ENCODE results near the gene KRTAP5-3.

The KRTAP5-3 gene

GRCh38 chr11:1642288-1643145 lies 34.3 kb upstream of the KRTAP5-3 start:
- Histone ChIP-seq H3K27ac (ENCODE audit: insufficient read depth in 1 of 2, low read depth in 1 of 2, low read length in 2 of 2, poor library complexity in 1 of 2, severe bottlenecking in 2 of 2) (no peak overlapping the region), H3K36me3 (ENCODE audit: control insufficient read depth in 4 of 4, insufficient read depth in 4 of 4, low read length in 3 of 4) (no peaks in the 10 kb centered on the region), H3K27me3 (replicated peaks in 2 of 5; ENCODE audit: control insufficient read depth in 4 of 5, insufficient read depth in 5 of 5, low read length in 4 of 5) (peaks cover 0 to 13% (median 4%) of the 10 kb centered on the region in 5 experiments), H3K9me3 (ENCODE audit: control extremely low read depth in 1 of 5, control insufficient read depth in 4 of 5, insufficient read depth in 2 of 5, low read depth in 1 of 5, low read length in 4 of 5) (no peaks in the 10 kb centered on the region), H3K4me1 (ENCODE audit: control extremely low read depth in 1 of 4, control insufficient read depth in 4 of 4, insufficient read depth in 4 of 4, low read length in 3 of 4) (peaks cover 0 to 11% (median 7%) of the 10 kb centered on the region in 4 experiments), H3K4me3 (ENCODE audit: control insufficient read depth in 1 of 7, extremely low read depth in 1 of 7, insufficient read depth in 4 of 7, low read depth in 2 of 7, low read length in 6 of 7) (no peak overlapping the region)
- WGBS (ENCODE audit: insufficient coverage): 86% methylated on average over 27 of the region's 29 CpGs
- DNase-seq: no peak
- ChIA-PET CTCF (interaction anchor here (1.0 to 7.1 kb wide), 4 partner anchors 10 to 190 kb away, joined by 3 to 45 read pairs (median 4); no protein-coding TSS in a partner anchor), POLR2A (no interaction called here)

- Histone ChIP-seq H3K27ac (ENCODE audit: insufficient read depth in 1 of 2, low read depth in 1 of 2, low read length in 2 of 2, poor library complexity in 1 of 2, severe bottlenecking in 2 of 2) (no peak overlapping the region), H3K9me3 (ENCODE audit: control extremely low read depth in 1 of 5, control insufficient read depth in 4 of 5, insufficient read depth in 2 of 5, low read depth in 1 of 5, low read length in 4 of 5) (no peaks in the 10 kb centered on the region), H3K36me3 (ENCODE audit: control insufficient read depth in 4 of 4, insufficient read depth in 4 of 4, low read length in 3 of 4) (no peaks in the 10 kb centered on the region), H3K4me1 (ENCODE audit: control extremely low read depth in 1 of 4, control insufficient read depth in 4 of 4, insufficient read depth in 4 of 4, low read length in 3 of 4) (peaks cover 0 to 11% (median 7%) of the 10 kb centered on the region in 4 experiments), H3K27me3 (replicated peaks in 2 of 5; ENCODE audit: control insufficient read depth in 4 of 5, insufficient read depth in 5 of 5, low read length in 4 of 5) (peaks cover 0 to 17% (median 5%) of the 10 kb centered on the region in 5 experiments), H3K4me3 (ENCODE audit: control insufficient read depth in 1 of 7, extremely low read depth in 1 of 7, insufficient read depth in 4 of 7, low read depth in 2 of 7, low read length in 6 of 7) (no peak overlapping the region)
- CTCF ChIA-PET: interaction anchor here (0.8 to 7.1 kb wide), 8 partner anchors 10 to 361 kb away, joined by 3 to 45 read pairs (median 8); partner anchors contain the start of gene SYT8
- POLR2A ChIA-PET: no interaction called here
- DNase-seq: no peak
- 90% methylated on average over 14 of the region's 15 CpGs for WGBS (ENCODE audit: insufficient coverage)
Measured at GRCh38 chr11:1641096-1641495, 32.8 kb upstream of the KRTAP5-3 start.

GRCh38 chr11:1640076-1640946 lies 32.0 kb upstream of the KRTAP5-3 start:
- POLR2A ChIA-PET: no interaction called here
- Histone ChIP-seq H3K9me3 (ENCODE audit: control extremely low read depth in 1 of 5, control insufficient read depth in 4 of 5, insufficient read depth in 2 of 5, low read depth in 1 of 5, low read length in 4 of 5) (no peaks in the 10 kb centered on the region), H3K36me3 (ENCODE audit: control insufficient read depth in 4 of 4, insufficient read depth in 4 of 4, low read length in 3 of 4) (no peaks in the 10 kb centered on the region), H3K27me3 (replicated peaks in 2 of 5; ENCODE audit: control insufficient read depth in 4 of 5, insufficient read depth in 5 of 5, low read length in 4 of 5) (peaks cover 0 to 17% (median 7%) of the 10 kb centered on the region in 5 experiments), H3K4me3 (ENCODE audit: control insufficient read depth in 1 of 7, extremely low read depth in 1 of 7, insufficient read depth in 4 of 7, low read depth in 2 of 7, low read length in 6 of 7) (no peak overlapping the region), H3K4me1 (ENCODE audit: control extremely low read depth in 1 of 4, control insufficient read depth in 4 of 4, insufficient read depth in 4 of 4, low read length in 3 of 4) (peaks cover 0 to 11% (median 5%) of the 10 kb centered on the region in 4 experiments), H3K27ac (ENCODE audit: insufficient read depth in 1 of 2, low read depth in 1 of 2, low read length in 2 of 2, poor library complexity in 1 of 2, severe bottlenecking in 2 of 2) (no peak overlapping the region)
- WGBS (ENCODE audit: insufficient coverage): 52% methylated on average over 27 of the region's 32 CpGs
- DNase-seq: peak; percentile 22 to 27 (median 23)
- CTCF ChIA-PET: interaction anchor here (0.6 to 7.1 kb wide), 18 partner anchors 8 to 517 kb away, joined by 3 to 45 read pairs (median 4); partner anchors contain the start of genes KRTAP5-5 and SYT8

GRCh38 chr11:1639666-1640065 lies 31.4 kb upstream of the KRTAP5-3 start:
- H3K27ac ChIP-seq (ENCODE audit: insufficient read depth in 1 of 2, low read depth in 1 of 2, low read length in 2 of 2, poor library complexity in 1 of 2, severe bottlenecking in 2 of 2): no peak overlapping the region
- POLR2A ChIA-PET: no interaction called here
- 78% methylated on average over 13 of the region's 15 CpGs for WGBS (ENCODE audit: insufficient coverage)

GRCh38 chr11:1639102-1639620 lies 30.9 kb upstream of the KRTAP5-3 start:
- H3K36me3 ChIP-seq (ENCODE audit: control insufficient read depth in 4 of 4, insufficient read depth in 4 of 4, low read length in 3 of 4): no peaks in the 10 kb centered on the region
- POLR2A ChIA-PET: interaction anchor here (0.6 kb wide), 1 partner anchor 660 kb away, joined by 4 read pairs; no protein-coding TSS in a partner anchor
- no peaks in the 10 kb centered on the region for H3K9me3 ChIP-seq (ENCODE audit: control extremely low read depth in 1 of 5, control insufficient read depth in 4 of 5, insufficient read depth in 2 of 5, low read depth in 1 of 5, low read length in 4 of 5)
- peaks cover 0 to 17% (median 7%) of the 10 kb centered on the region in 5 experiments for H3K27me3 ChIP-seq (replicated peaks in 2 of 5; ENCODE audit: control insufficient read depth in 4 of 5, insufficient read depth in 5 of 5, low read length in 4 of 5)
- no peak overlapping the region for H3K27ac ChIP-seq (ENCODE audit: insufficient read depth in 1 of 2, low read depth in 1 of 2, low read length in 2 of 2, poor library complexity in 1 of 2, severe bottlenecking in 2 of 2)
- peaks cover 0 to 3% (median 0%) of the 10 kb centered on the region in 4 experiments for H3K4me1 ChIP-seq (ENCODE audit: control extremely low read depth in 1 of 4, control insufficient read depth in 4 of 4, insufficient read depth in 4 of 4, low read length in 3 of 4)
- CTCF ChIA-PET: interaction anchor here (0.8 to 7.1 kb wide), 17 partner anchors 8 to 519 kb away, joined by 3 to 45 read pairs (median 4); partner anchors contain the start of genes H19, KRTAP5-5 and SYT8
- WGBS (ENCODE audit: insufficient coverage): 78% methylated on average over 14 of the region's 18 CpGs
- peak; percentile 16 to 49 (median 48) for DNase-seq
- no peak overlapping the region for H3K4me3 ChIP-seq (ENCODE audit: control insufficient read depth in 1 of 7, extremely low read depth in 1 of 7, insufficient read depth in 4 of 7, low read depth in 2 of 7, low read length in 6 of 7)

More at GRCh38 chr11:1639666-1640065, 31.4 kb upstream of the KRTAP5-3 start:
- H3K27me3 ChIP-seq (replicated peaks in 2 of 5; ENCODE audit: control insufficient read depth in 4 of 5, insufficient read depth in 5 of 5, low read length in 4 of 5): peaks cover 0 to 17% (median 7%) of the 10 kb centered on the region in 5 experiments
- no peaks in the 10 kb centered on the region for H3K9me3 ChIP-seq (ENCODE audit: control extremely low read depth in 1 of 5, control insufficient read depth in 4 of 5, insufficient read depth in 2 of 5, low read depth in 1 of 5, low read length in 4 of 5)
- H3K36me3 ChIP-seq (ENCODE audit: control insufficient read depth in 4 of 4, insufficient read depth in 4 of 4, low read length in 3 of 4): no peaks in the 10 kb centered on the region
- CTCF ChIA-PET: interaction anchor here (0.6 to 7.1 kb wide), 18 partner anchors 8 to 518 kb away, joined by 3 to 45 read pairs (median 4); partner anchors contain the start of genes H19, KRTAP5-5 and SYT8
- peaks cover 0 to 4% (median 0%) of the 10 kb centered on the region in 4 experiments for H3K4me1 ChIP-seq (ENCODE audit: control extremely low read depth in 1 of 4, control insufficient read depth in 4 of 4, insufficient read depth in 4 of 4, low read length in 3 of 4)
- no peak for DNase-seq
- H3K4me3 ChIP-seq (ENCODE audit: control insufficient read depth in 1 of 7, extremely low read depth in 1 of 7, insufficient read depth in 4 of 7, low read depth in 2 of 7, low read length in 6 of 7): no peak overlapping the region

GRCh38 chr11:1638344-1638743 lies 30.1 kb upstream of the KRTAP5-3 start:
- CTCF ChIA-PET: interaction anchor here (0.7 to 7.1 kb wide), 7 partner anchors 9 to 198 kb away, joined by 3 to 45 read pairs (median 4); partner anchors contain the start of genes KRTAP5-5 and SYT8
- Histone ChIP-seq H3K27ac (ENCODE audit: insufficient read depth in 1 of 2, low read depth in 1 of 2, low read length in 2 of 2, poor library complexity in 1 of 2, severe bottlenecking in 2 of 2) (no peak overlapping the region), H3K9me3 (ENCODE audit: control extremely low read depth in 1 of 5, control insufficient read depth in 4 of 5, insufficient read depth in 2 of 5, low read depth in 1 of 5, low read length in 4 of 5) (no peaks in the 10 kb centered on the region), H3K27me3 (replicated peaks in 2 of 5; ENCODE audit: control insufficient read depth in 4 of 5, insufficient read depth in 5 of 5, low read length in 4 of 5) (peaks cover 0 to 21% (median 7%) of the 10 kb centered on the region in 5 experiments), H3K4me1 (ENCODE audit: control extremely low read depth in 1 of 4, control insufficient read depth in 4 of 4, insufficient read depth in 4 of 4, low read length in 3 of 4) (peaks cover 0 to 3% (median 0%) of the 10 kb centered on the region in 4 experiments), H3K36me3 (ENCODE audit: control insufficient read depth in 4 of 4, insufficient read depth in 4 of 4, low read length in 3 of 4) (no peaks in the 10 kb centered on the region), H3K4me3 (ENCODE audit: control insufficient read depth in 1 of 7, extremely low read depth in 1 of 7, insufficient read depth in 4 of 7, low read depth in 2 of 7, low read length in 6 of 7) (no peak overlapping the region)
- 89% methylated on average over 3 of the region's 8 CpGs for WGBS (ENCODE audit: insufficient coverage)
- DNase-seq: no peak
- POLR2A ChIA-PET: interaction anchor here (0.6 kb wide), 1 partner anchor 661 kb away, joined by 4 read pairs; no protein-coding TSS in a partner anchor

Measured in common myeloid progenitor, CD34-positive (primary cell).